ENCODE measurements around the gene RRP15. TPM values are rescaled to one million over a fixed set of nuclear protein-coding genes. Genes with fewer than 3 reads are reported as not detected.

RRP15 gene
- total RNA-seq, 2 experiments from 2014 or later, result 10.5 to 15.2 TPM

DNA sequence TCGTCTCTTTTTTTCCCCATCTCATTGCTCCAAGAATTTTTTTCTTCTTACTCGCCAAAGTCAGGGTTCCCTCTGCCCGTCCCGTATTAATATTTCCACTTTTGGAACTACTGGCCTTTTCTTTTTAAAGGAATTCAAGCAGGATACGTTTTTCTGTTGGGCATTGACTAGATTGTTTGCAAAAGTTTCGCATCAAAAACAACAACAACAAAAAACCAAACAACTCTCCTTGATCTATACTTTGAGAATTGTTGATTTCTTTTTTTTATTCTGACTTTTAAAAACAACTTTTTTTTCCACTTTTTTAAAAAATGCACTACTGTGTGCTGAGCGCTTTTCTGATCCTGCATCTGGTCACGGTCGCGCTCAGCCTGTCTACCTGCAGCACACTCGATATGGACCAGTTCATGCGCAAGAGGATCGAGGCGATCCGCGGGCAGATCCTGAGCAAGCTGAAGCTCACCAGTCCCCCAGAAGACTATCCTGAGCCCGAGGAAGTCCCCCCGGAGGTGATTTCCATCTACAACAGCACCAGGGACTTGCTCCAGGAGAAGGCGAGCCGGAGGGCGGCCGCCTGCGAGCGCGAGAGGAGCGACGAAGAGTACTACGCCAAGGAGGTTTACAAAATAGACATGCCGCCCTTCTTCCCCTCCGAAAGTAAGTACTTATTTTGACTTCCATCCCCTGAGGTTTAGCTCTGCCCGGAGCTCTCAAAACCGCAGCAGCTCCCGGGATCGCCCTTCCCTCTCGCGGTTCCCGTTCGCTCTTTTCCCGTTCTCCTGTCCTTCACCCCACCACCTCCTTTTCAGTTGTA lies 61.5 kb downstream of the RRP15 start:
- Mint-ChIP-seq H3K4me1 (ENCODE audit: low read depth) (peaks cover 42% of the 10 kb centered on the region), H3K4me3 (no peak overlapping the region), H3K36me3 (ENCODE audit: low read depth) (peaks cover 3% of the 10 kb centered on the region), H3K27me3 (peaks cover 43% of the 10 kb centered on the region), H3K27ac (peak overlapping the region; percentile 8), H3K9me3 (no peaks in the 10 kb centered on the region)
- no peak overlapping the region for H3K27ac ChIP-seq (ENCODE audit: low read depth in 1 of 2, low read length in 2 of 2)
- ATAC-seq (ENCODE audit: poor library complexity) (no peak), DNase-seq (peak in 3 of 14 experiments; percentile 1 to 29 (median 17))
- peaks cover 29% of the 10 kb centered on the region for H3K4me1 ChIP-seq (ENCODE audit: insufficient read depth, low read length)
- intact Hi-C loops (cut with DNase I, micrococcal nuclease), result no loop called here
- TF ChIP-seq, protein P1, sequence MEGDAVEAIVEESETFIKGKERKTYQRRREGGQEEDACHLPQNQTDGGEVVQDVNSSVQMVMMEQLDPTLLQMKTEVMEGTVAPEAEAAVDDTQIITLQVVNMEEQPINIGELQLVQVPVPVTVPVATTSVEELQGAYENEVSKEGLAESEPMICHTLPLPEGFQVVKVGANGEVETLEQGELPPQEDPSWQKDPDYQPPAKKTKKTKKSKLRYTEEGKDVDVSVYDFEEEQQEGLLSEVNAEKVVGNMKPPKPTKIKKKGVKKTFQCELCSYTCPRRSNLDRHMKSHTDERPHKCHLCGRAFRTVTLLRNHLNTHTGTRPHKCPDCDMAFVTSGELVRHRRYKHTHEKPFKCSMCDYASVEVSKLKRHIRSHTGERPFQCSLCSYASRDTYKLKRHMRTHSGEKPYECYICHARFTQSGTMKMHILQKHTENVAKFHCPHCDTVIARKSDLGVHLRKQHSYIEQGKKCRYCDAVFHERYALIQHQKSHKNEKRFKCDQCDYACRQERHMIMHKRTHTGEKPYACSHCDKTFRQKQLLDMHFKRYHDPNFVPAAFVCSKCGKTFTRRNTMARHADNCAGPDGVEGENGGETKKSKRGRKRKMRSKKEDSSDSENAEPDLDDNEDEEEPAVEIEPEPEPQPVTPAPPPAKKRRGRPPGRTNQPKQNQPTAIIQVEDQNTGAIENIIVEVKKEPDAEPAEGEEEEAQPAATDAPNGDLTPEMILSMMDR (IDR thresholded peaks at IDR 0.05), result no peak
- ChIA-PET POLR2A (interaction anchor here (1.6 kb wide), 1 partner anchor 828 kb away, joined by 5 read pairs; the partner anchor contains the start of gene LYPLAL1), CTCF (no interaction called here)
- no peaks in the 10 kb centered on the region for H3K36me3 ChIP-seq (ENCODE audit: insufficient read depth, low read length)
- H3K9me3 ChIP-seq (ENCODE audit: control insufficient read depth in 1 of 2, insufficient read depth in 1 of 2, low read length in 2 of 2), result no peaks in the 10 kb centered on the region
- H3K27me3 ChIP-seq (ENCODE audit: control insufficient read depth in 1 of 2, insufficient read depth in 2 of 2, low read length in 2 of 2), result peaks cover 13 to 26% of the 10 kb centered on the region in 2 experiments
- H3K4me3 ChIP-seq (ENCODE audit: low read length), result peak overlapping the region; percentile 56

DNA sequence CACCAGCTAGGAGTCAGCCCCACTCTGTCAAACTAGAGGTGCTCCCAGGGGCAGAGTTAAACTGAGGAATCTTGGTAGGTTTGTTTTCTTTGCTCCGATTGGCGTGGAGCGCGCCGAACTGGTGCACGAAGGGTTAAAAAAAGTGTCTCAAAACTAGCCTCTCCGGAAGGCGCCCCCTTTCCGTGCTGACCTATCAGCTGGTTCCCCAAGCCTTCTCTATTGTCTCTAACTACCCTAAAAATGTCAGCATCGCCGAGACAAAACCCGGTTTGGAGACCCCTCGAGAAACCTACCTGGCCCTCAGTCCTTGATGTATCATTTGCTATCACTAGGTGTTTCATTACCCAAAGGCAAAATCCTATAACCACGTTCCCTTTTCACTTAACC lies 62.2 kb downstream of the RRP15 start:
- H3K4me3 ChIP-seq (ENCODE audit: low read length), result peak overlapping the region; percentile 56
- CTCF ChIA-PET, result no interaction called here
- peaks cover 45% of the 10 kb centered on the region for H3K4me1 Mint-ChIP-seq (ENCODE audit: low read depth)
- H3K27me3 Mint-ChIP-seq, result peaks cover 38% of the 10 kb centered on the region
- no peaks in the 10 kb centered on the region for H3K36me3 ChIP-seq (ENCODE audit: insufficient read depth, low read length)
- DNase-seq (no peak), ATAC-seq (ENCODE audit: poor library complexity) (no peak)
- peaks cover 13 to 26% of the 10 kb centered on the region in 2 experiments for H3K27me3 ChIP-seq (ENCODE audit: control insufficient read depth in 1 of 2, insufficient read depth in 2 of 2, low read length in 2 of 2)
- H3K4me3 Mint-ChIP-seq, result no peak overlapping the region
- H3K27ac Mint-ChIP-seq, result no peak overlapping the region
- H3K9me3 ChIP-seq (ENCODE audit: control insufficient read depth in 1 of 2, insufficient read depth in 1 of 2, low read length in 2 of 2), result no peaks in the 10 kb centered on the region
- H3K36me3 Mint-ChIP-seq (ENCODE audit: low read depth), result no peaks in the 10 kb centered on the region
- POLR2A ChIA-PET, result no interaction called here
- peaks cover 31% of the 10 kb centered on the region for H3K4me1 ChIP-seq (ENCODE audit: insufficient read depth, low read length)
- intact Hi-C loops (cut with DNase I, micrococcal nuclease), result no loop called here
- no peak overlapping the region for H3K27ac ChIP-seq (ENCODE audit: low read depth in 1 of 2, low read length in 2 of 2)
- TF ChIP-seq, protein P1 (IDR thresholded peaks at IDR 0.05), result no peak
- H3K9me3 Mint-ChIP-seq, result no peaks in the 10 kb centered on the region

DNA sequence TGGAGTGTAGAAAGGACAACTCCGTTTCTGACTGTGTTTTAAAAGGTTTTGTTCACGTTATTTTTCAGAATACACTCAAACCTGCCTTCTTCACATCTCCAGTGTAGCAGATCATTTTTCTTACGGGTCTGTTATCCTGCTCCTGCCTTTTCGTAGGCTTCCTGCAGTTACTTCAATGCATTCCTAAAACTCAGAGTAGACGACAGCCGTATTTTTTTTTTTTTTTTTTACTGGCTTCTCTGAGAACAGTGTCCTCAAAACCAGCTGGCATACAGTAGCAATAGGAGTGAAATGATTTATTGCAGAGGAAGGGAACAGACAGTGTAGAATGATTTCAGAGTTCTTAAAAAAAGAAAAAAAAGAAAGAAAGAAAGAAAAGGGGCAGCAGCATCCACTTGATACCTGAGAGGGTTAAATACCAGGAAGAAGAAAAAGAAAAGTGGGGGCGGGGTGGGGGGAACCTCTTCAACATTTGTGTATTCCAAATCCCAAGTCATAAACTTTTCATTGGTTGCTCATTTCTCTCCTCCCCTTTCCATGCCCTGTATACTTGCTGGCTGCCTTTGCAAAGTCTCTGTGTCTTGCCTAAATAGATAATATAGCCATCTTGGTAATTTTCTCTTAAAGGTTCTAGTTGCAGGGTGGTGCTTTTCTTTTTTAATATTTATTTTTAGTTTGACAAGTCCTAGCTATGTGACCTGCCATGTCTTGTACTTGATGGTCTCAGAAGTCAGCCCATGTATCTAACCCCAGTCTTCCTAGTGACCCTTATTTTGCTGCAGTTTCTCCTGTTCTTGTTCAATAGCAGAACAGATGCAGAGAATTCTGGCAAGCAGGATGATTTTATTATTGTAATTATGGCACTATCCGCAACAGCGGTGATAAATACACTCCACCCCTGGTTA lies 62.9 kb downstream of the RRP15 start:
- Histone ChIP-seq H3K27me3 (ENCODE audit: control insufficient read depth in 1 of 2, insufficient read depth in 2 of 2, low read length in 2 of 2) (peaks cover 13 to 26% of the 10 kb centered on the region in 2 experiments), H3K27ac (ENCODE audit: low read depth in 1 of 2, low read length in 2 of 2) (no peak overlapping the region), H3K9me3 (ENCODE audit: control insufficient read depth in 1 of 2, insufficient read depth in 1 of 2, low read length in 2 of 2) (no peaks in the 10 kb centered on the region), H3K4me1 (ENCODE audit: insufficient read depth, low read length) (peaks cover 31% of the 10 kb centered on the region), H3K4me3 (ENCODE audit: low read length) (no peak overlapping the region), H3K36me3 (ENCODE audit: insufficient read depth, low read length) (no peaks in the 10 kb centered on the region)
- DNase-seq (no peak), ATAC-seq (ENCODE audit: poor library complexity) (no peak)
- ChIA-PET POLR2A (no interaction called here), CTCF (interaction anchor here (2.2 kb wide), 1 partner anchor 9 kb away, joined by 5 read pairs; no protein-coding TSS in a partner anchor)
- Mint-ChIP-seq H3K27me3 (peaks cover 32% of the 10 kb centered on the region), H3K36me3 (ENCODE audit: low read depth) (no peaks in the 10 kb centered on the region), H3K27ac (no peak overlapping the region), H3K9me3 (no peaks in the 10 kb centered on the region), H3K4me3 (peak overlapping the region; percentile 65), H3K4me1 (ENCODE audit: low read depth) (peaks cover 45% of the 10 kb centered on the region)
- intact Hi-C loops (cut with DNase I, micrococcal nuclease), result no loop called here
- TF ChIP-seq, protein P1 (IDR thresholded peaks at IDR 0.05), result no peak
